ENCODE results near the gene EIF4EBP3.
"Not testable (repeated sequence)": the region's sequence is repeated elsewhere in the genome, so short reads cannot be mapped to it uniquely, and the experiment has no call there.

EIF4EBP3 gene

DNA sequence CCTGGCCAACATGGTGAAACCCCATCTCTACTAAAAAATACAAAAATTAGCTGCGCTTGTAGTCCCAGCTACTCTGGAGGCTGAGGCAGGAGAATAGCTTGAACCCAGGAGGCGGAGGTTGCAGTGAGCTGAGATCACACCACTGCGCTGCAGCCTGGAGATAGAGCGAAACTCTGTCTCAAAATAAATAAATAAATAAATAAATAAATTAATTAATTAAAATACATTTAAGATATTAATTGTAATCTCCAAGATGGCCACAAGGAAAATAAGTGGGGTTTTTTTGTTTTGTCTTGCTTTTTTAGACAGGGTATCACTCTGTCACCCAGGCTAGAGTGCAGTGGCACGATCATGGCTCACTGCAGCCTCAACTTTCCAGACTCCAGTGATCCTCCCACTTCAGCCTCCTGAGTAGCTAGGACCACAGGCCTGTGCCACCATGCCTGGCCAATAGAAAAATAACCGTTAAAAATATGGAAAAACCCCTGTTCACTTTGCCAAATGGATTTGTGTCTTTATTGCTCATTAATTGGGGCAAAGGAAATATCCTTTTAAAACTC lies 31.8 kb downstream of the EIF4EBP3 start:
- not testable (repeated sequence) for DNase-seq (ENCODE audit: low spot score)

DNA sequence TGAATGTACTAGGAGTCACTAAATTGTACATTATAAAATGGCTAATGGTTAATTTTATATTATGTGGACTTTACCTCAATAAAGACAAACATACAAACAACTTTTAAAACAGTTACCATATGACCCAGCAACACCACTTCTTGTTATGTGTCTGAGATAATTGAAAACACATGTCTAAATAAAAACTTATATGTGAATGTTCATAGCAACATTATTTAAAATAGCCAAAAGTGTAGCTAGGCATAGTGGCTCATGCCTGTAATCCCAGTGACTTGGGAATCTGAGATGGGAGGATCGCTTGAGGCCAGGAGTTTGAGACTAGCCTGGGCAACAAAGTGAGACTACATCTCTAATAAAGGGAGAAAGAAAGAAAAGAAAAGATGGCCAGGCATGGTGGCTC lies 40.0 kb downstream of the EIF4EBP3 start:
- no peak for DNase-seq (ENCODE audit: low spot score)

DNA sequence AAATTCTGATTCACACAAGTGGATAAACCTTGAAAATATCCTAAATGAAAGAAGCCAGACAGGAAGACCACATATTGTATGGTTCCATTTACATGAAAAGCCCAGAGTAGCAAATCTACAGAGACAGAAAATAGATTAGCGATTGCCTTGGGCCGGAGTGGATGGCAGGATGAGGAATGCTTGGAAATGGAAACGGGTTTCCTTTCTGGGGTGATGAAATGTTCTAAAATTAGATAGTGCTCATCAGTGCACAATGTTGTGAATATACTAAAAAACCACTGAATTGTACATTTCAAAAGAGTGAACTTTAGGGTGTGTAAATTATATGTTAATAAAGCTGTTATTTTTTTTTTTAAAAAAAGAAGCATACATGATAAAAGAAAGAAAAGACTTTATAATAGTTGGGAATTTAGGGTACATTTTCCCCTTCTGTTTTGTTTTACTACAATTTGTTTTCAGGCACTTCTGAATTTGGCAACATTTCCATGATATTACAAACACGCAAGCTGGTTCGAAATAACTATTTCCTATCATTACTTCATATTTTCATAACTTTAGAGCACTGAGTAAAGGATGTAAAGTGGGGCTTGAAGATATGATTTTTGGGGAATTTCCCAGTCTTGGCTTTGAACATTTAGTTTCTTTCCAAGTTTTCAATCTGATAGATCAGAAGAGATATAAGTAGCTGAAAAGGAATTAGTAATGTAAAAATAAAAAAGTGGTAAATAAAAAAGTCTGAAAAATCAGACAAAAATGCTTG lies 41.0 kb downstream of the EIF4EBP3 start:
- no peak for DNase-seq (ENCODE audit: low spot score)

DNA sequence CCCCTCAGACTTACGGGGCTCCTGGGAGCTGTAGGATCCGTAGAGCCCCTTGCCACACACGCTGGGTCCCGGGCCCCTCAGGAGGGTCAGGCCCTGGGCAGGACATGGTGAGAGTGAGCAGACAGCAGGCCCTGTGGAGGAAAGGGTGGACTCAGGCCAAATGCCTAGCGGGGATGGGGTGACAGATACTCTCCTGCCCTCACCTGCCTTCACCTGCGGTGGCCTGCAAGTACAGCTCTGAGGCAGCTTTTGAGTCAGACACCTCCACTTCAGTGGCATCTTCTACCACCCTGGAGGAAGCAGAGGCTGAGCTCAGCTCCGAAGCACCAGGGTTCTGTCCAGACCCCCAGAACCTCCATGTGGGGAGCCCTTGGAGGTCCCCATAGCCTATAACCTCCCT lies 43.4 kb downstream of the EIF4EBP3 start:
- DNase-seq (ENCODE audit: low spot score): no peak

DNA sequence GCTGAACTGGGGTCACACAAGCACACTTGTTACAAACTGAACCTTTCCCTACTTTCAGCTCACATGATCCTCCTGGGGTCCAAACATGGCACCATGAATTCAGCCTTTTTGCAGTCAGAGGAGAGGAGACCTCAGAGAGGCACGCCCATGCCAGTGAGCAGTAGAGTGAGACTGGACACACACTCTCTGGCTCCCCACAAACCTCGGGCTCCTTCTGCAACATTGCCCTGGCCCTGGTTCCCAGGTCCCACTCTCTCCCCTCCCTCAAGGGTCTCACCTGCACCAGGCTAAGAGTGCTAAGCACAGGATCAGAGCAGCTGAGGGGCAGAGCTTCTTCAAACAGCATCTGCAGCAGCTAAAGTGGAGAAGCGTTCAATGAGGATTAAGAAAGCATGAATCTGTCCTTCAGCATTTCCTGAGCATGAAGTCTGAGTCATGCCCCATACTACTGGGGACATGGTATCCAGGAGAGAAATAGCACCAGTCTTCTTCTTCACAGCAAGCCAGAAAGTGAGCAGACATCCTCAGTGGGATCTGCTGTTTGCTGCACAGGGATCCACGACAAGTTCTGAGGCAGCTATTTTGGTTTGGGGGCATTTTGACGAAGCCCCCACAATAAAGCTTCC lies 44.4 kb downstream of the EIF4EBP3 start:
- no peak for DNase-seq (ENCODE audit: low spot score)

DNA sequence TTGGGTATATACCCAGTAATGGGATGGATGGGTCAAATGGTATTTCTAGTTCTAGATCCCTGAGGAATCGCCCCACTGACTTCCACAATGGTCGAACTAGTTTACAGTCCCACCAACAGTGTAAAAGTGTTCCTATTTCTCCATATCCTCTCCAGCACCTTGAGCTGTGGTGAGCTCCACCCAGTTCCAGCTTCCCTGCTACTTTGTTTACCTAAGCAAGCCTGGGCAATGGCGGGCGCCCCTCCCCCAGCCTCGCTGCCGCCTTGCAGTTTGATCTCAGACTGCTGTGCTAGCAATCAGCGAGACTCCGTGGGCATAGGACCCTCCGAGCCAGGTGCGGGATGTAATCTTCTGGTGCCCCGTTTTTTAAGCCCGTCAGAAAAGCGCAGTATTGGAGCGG lies 45.6 kb downstream of the EIF4EBP3 start:
- not testable (repeated sequence) for DNase-seq (ENCODE audit: low spot score)

DNA sequence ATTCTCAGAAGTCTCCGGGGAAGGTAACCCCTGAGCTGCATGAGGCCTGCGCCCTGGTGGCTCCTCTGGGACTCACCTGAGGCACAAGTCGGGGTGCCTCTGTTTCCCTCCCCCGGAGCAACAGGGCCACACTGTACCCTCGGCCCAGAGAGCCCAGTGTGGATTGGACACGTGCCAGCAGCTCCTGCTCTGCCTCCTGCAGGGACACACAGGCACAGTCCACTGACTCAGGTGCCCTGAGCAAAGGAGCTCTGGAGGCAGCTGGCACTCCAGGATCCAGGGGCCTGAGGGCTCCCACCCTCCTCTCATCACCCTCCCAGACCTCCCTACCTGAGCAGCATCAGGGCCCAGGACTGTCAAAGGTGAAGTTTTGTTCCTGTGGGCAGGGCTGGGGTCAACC lies 46.7 kb downstream of the EIF4EBP3 start:
- no peak for DNase-seq (ENCODE audit: low spot score)

DNA sequence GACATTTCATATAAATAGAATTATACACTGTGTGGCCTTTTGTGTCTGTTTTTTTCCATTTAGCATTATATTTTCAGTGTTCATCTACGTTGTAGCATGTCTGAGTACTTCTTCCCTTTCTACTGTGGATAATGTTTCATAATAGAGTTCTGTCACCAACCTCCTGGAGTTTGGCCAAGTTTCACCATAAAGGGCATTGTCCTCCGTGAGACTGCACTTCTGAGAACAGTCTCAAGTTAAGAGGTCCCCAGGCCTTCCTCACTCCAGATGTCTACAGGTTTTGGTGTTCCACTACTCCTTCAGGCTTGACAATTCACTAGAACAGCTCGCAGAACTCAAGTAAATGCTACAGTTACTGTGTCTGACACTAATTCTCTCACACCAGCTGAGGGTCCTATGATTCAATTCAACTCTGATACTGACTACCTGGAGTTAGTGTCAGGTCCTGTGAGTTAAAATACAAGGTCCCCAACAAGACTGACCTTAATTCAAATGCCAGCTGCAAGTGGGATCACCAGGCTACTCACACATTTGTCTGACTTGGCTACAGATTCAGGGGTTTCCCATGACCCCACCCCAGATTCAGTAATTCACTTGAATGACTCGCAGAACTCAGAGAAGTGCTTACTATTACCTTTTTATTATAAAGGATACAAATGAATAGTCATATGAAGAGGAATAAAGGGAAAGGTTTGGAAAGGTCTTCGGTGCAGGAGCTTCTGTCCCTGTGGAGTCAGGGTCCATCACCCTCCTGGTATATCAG lies 48.3 kb downstream of the EIF4EBP3 start:
- peak; percentile 83 for DNase-seq (ENCODE audit: low spot score)

DNA sequence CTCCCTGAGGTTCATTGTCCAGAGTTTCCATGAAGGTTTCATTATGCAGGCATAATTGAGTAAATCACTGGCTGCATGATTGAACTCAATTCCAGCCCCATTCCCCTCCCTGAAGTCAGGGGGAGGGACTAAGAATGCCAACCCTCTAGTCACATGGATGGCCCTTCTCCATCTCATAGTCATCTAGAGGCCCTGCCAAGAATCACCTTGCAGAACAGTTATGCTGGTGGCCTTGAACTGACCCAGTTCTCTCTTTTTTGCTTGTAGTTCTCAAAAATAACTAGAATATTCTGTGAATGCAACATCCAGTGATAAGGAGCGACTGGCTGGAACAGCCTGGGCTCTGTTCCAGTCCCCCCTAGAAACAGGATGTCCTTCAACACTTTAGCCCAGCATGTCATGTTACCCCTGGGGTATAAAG lies 48.9 kb downstream of the EIF4EBP3 start:
- DNase-seq (ENCODE audit: low spot score): peak; percentile 64

DNA sequence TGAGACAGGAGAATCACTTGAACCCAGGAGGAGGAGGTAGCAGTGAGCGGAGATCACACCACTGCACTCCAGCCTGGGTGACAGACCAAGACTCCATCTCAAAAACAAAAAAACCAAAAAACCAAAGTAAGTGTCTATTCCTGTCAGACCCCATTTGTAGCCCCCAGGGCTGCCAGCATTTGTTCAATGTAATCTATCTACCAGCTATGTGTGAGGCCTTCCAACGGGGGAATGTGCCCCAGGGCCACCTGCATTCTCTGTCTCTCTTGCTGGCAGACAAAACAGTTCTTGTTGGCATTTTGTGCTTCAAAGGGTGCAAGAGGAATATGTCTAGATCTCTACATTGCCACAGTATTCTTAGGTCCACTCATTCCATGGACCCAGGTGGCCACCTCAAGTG lies 51.4 kb downstream of the EIF4EBP3 start:
- DNase-seq (ENCODE audit: low spot score): no peak
